PC-3 (cell line): ENCODE measurements around the gene MGMT. TPM values are rescaled to one million over a fixed set of nuclear protein-coding genes. Genes with fewer than 3 reads are reported as not detected.

Source experiments
- ATAC-seq: fragments of 200-7000 bp; cut with Tn5 transposase; 2 replicates; pipeline ENCODE4 v1.9.1; 2020; ENCODE audit warnings: mild to moderate bottlenecking, moderate library complexity
- BruUV-seq: library from RNA; stranded (reverse); fragments of 400-500 nt; replicated peaks from 2 replicates; lab custom pipeline; 2021; lab: Mats Ljungman, UMichigan
- CTCF ChIA-PET: fragments of 300-600 bp; sonication (Branson Sonifier 250); formaldehyde crosslinking; loops from one replicate; lab custom pipeline; 2022; ENCODE audit warnings: antibody characterized with exemption; lab: Charles Lee
- POLR2A ChIA-PET: fragments of 300-600 bp; sonication (Branson Sonifier 250); formaldehyde crosslinking; loops from one replicate; lab custom pipeline; 2022; ENCODE audit warnings: antibody characterized with exemption; ENCODE audit not compliant: unreplicated experiment; lab: Charles Lee
- DNase-seq: peaks from one replicate; pipeline ENCODE4 v3.0.0-alpha.2; 2015
- H2AFZ ChIP-seq: fragments of 300-600 bp; sonication (generic); 2 replicates; pipeline ENCODE4 v1.6.0; 2016; ENCODE audit warnings: antibody characterized with exemption, low read length
- H3F3A ChIP-seq: fragments of 300-600 bp; sonication (generic); one replicate; pipeline ENCODE4 v1.6.0; 2017; ENCODE audit warnings: antibody characterized with exemption, low read length, control low read depth, mild to moderate bottlenecking; ENCODE audit not compliant: unreplicated experiment
- H3K27ac ChIP-seq: fragments of 300-600 bp; sonication (generic); 2 replicates; pipeline ENCODE4 v1.5.1; 2016; ENCODE audit warnings: mild to moderate bottlenecking, low read length
- H3K27me3 ChIP-seq: fragments of 300-600 bp; sonication (generic); 2 replicates; pipeline ENCODE4 v1.6.1; 2016; ENCODE audit warnings: low read length, mixed read lengths
- H3K36me3 ChIP-seq: fragments of 300-600 bp; sonication (generic); 2 replicates; pipeline ENCODE4 v1.6.1; 2016; ENCODE audit warnings: low read depth, mixed run types, low read length, mixed read lengths
- H3K4me1 ChIP-seq: fragments of 300-600 bp; sonication (generic); 2 replicates; pipeline ENCODE4 v1.5.1; 2016; ENCODE audit warnings: low read length; ENCODE audit not compliant: insufficient read depth
- H3K4me2 ChIP-seq: fragments of 300-600 bp; sonication (generic); 2 replicates; pipeline ENCODE4 v1.6.0; 2016; ENCODE audit warnings: low read length
- H3K4me3 ChIP-seq: fragments of 300-600 bp; sonication (generic); 2 replicates; pipeline ENCODE4 v1.5.1; 2016; ENCODE audit warnings: mild to moderate bottlenecking, low read length, mixed read lengths
- H3K79me2 ChIP-seq: fragments of 300-600 bp; sonication (generic); 2 replicates; pipeline ENCODE4 v1.6.1; 2017; ENCODE audit warnings: low read length, mixed read lengths
- H3K9ac ChIP-seq: fragments of 300-600 bp; sonication (generic); 2 replicates; pipeline ENCODE4 v1.6.0; 2016; ENCODE audit warnings: mild to moderate bottlenecking, low read length
- H3K9me2 ChIP-seq: fragments of 300-600 bp; sonication (generic); replicated peaks from 2 replicates; pipeline ENCODE4 v1.6.1; 2016; ENCODE audit warnings: mixed run types, low read length, mixed read lengths
- H3K9me3 ChIP-seq: fragments of 300-600 bp; sonication (generic); 2 replicates; pipeline ENCODE4 v1.6.1; 2016; ENCODE audit warnings: low read length, mixed read lengths
- H4K20me1 ChIP-seq: fragments of 300-600 bp; sonication (generic); 2 replicates; pipeline ENCODE4 v1.6.1; 2016; ENCODE audit warnings: low read length, mixed read lengths
- CTCF ChIP-seq: fragments of 300-600 bp; sonication (generic); conservative IDR thresholded peaks from 2 replicates; pipeline ENCODE4 v1.5.1; 2017; ENCODE audit warnings: antibody characterized with exemption, low read depth, mild to moderate bottlenecking, low read length
- EZH2 ChIP-seq: fragments of 300-600 bp; sonication (generic); IDR thresholded peaks from one replicate; pipeline ENCODE4 v1.6.1; 2017; ENCODE audit warnings: antibody characterized with exemption, mild to moderate bottlenecking, low read length; ENCODE audit not compliant: unreplicated experiment
- EZH2phosphoT487 ChIP-seq: fragments of 300-600 bp; sonication (generic); IDR thresholded peaks from 2 replicates; pipeline ENCODE4 v1.6.1; 2018; ENCODE audit warnings: mild to moderate bottlenecking, antibody characterized with exemption, low read length, borderline replicate concordance
- intact Hi-C: fragments of 100-400 bp; cut with micrococcal nuclease; formaldehyde crosslinking; loops from 2 replicates; pipeline ENCODE4 v1.9.0; 2023
- total RNA-seq: library from RNA; depleted of rRNA; stranded (reverse); fragments of >200 nt; gene quantifications from 2 replicates; pipeline ENCODE4 v1.2.3, GENCODE V29; 2014

MGMT gene
- total RNA-seq, 1 experiment from 2014 or later: 19.8 TPM

- ATAC-seq: no peak
- DNase-seq: no peak
- H3K79me2 ChIP-seq: no peaks in the 10 kb centered on the region
- H3K9me3 ChIP-seq: no peaks in the 10 kb centered on the region
- H3K4me1 ChIP-seq: no peaks in the 10 kb centered on the region
- no peak overlapping the region for H3K4me2 ChIP-seq
- no peaks in the 10 kb centered on the region for H3K27me3 ChIP-seq
- no peak for TF ChIP-seq EZH2
- TF ChIP-seq EZH2phosphoT487: no peak
- TF ChIP-seq CTCF: no peak
- intact Hi-C loops: no loop called here
- no peak overlapping the region for H2AFZ ChIP-seq
- no peaks in the 10 kb centered on the region for H3K9me2 ChIP-seq
- H3K36me3 ChIP-seq: no peaks in the 10 kb centered on the region
- H3F3A ChIP-seq: no peaks in the 10 kb centered on the region
- H3K27ac ChIP-seq: no peak overlapping the region
- no peaks in the 10 kb centered on the region for H4K20me1 ChIP-seq
- H3K9ac ChIP-seq: no peak overlapping the region
- no TSS peak for BruUV-seq
- H3K4me3 ChIP-seq: no peak overlapping the region
- ChIA-PET POLR2A (no interaction called here), CTCF (no interaction called here)
These were observed 208.2 kb downstream of the MGMT start for GRCh38 chr10:129675027-129675769.

- Histone ChIP-seq H3K79me2 (no peaks in the 10 kb centered on the region), H3K27me3 (no peaks in the 10 kb centered on the region), H3K36me3 (no peaks in the 10 kb centered on the region), H2AFZ (no peak overlapping the region), H3K27ac (no peak overlapping the region), H3K4me3 (no peak overlapping the region), H3F3A (no peaks in the 10 kb centered on the region), H3K4me2 (no peak overlapping the region), H3K4me1 (no peaks in the 10 kb centered on the region), H3K9me2 (no peaks in the 10 kb centered on the region), H4K20me1 (no peaks in the 10 kb centered on the region), H3K9ac (no peak overlapping the region), H3K9me3 (no peaks in the 10 kb centered on the region)
- no peak for DNase-seq
- TF ChIP-seq EZH2phosphoT487 (no peak), EZH2 (no peak), CTCF (no peak)
- no TSS peak for BruUV-seq
- intact Hi-C loops: no loop called here
- ATAC-seq: no peak
- POLR2A ChIA-PET: no interaction called here
- CTCF ChIA-PET: no interaction called here
These were observed 209.0 kb downstream of the MGMT start for GRCh38 chr10:129676014-129676413.

GRCh38 chr10:129677377-129677927 lies 210.4 kb downstream of the MGMT start:
- H3K79me2 ChIP-seq: no peaks in the 10 kb centered on the region
- H4K20me1 ChIP-seq: no peaks in the 10 kb centered on the region
- H3K36me3 ChIP-seq: no peaks in the 10 kb centered on the region
- H2AFZ ChIP-seq: no peak overlapping the region
- TF ChIP-seq EZH2 (no peak), CTCF (no peak), EZH2phosphoT487 (no peak)
- ChIA-PET CTCF (no interaction called here), POLR2A (no interaction called here)
- H3F3A ChIP-seq: no peaks in the 10 kb centered on the region
- no peak for DNase-seq
- H3K9me2 ChIP-seq: no peaks in the 10 kb centered on the region
- no peak overlapping the region for H3K4me3 ChIP-seq
- no peaks in the 10 kb centered on the region for H3K4me1 ChIP-seq
- ATAC-seq: no peak
- H3K4me2 ChIP-seq: no peak overlapping the region
- H3K9me3 ChIP-seq: no peaks in the 10 kb centered on the region
- H3K27ac ChIP-seq: no peak overlapping the region
- H3K9ac ChIP-seq: no peak overlapping the region
- intact Hi-C loops: no loop called here
- no peaks in the 10 kb centered on the region for H3K27me3 ChIP-seq
- no TSS peak for BruUV-seq
